OCI-LY1 (cell line): ENCODE data around the gene ABCB11.

Experiments used
- CTCF ChIP-seq: fragments of 200-600 bp; sonication (generic), shearing (Covaris generic); IDR thresholded peaks from 2 replicates; pipeline ENCODE4 v1.5.1; 2017; ENCODE audit warnings: mild to moderate bottlenecking, antibody characterized with exemption, low read length, moderate library complexity, mixed read lengths
- EZH2 ChIP-seq: fragments of 200-600 bp; sonication (generic), shearing (Covaris generic); IDR thresholded peaks from 2 replicates; pipeline ENCODE4 v1.8.0; 2017; ENCODE audit warnings: borderline replicate concordance, mixed run types, mild to moderate bottlenecking, antibody characterized with exemption, low read length, moderate library complexity, mixed read lengths

- no peak for TF ChIP-seq CTCF
- no peak for TF ChIP-seq EZH2
Measured at GRCh38 chr2:168969865-168970264, 61.3 kb downstream of the ABCB11 start.
